IPS-15b (cell line): ENCODE measurements around the gene MPST.
"Not testable (repeated sequence)": the region's sequence is repeated elsewhere in the genome, so short reads cannot be mapped to it uniquely, and the experiment has no call there.

ENCODE experiments used
- H3K27me3 ChIP-seq: one replicate; pipeline ENCODE4 v1.6.1; 2013; ENCODE audit warnings: low read length; ENCODE audit not compliant: control insufficient read depth, insufficient read depth
- H3K36me3 ChIP-seq: one replicate; pipeline ENCODE4 v1.6.1; 2013; ENCODE audit warnings: low read length; ENCODE audit not compliant: control insufficient read depth, insufficient read depth
- H3K4me1 ChIP-seq: one replicate; pipeline ENCODE4 v1.6.1; 2013; ENCODE audit warnings: mild to moderate bottlenecking, low read length; ENCODE audit not compliant: control insufficient read depth, insufficient read depth
- H3K4me3 ChIP-seq: one replicate; pipeline ENCODE4 v1.5.1; 2013; ENCODE audit warnings: low read depth, low read length
- H3K9ac ChIP-seq: one replicate; pipeline ENCODE4 v1.6.1; 2013; ENCODE audit warnings: low read depth, mild to moderate bottlenecking, low read length
- H3K9me3 ChIP-seq: one replicate; pipeline ENCODE4 v1.6.1; 2013; ENCODE audit warnings: mild to moderate bottlenecking, low read length; ENCODE audit not compliant: control insufficient read depth, insufficient read depth

Gene MPST

DNA sequence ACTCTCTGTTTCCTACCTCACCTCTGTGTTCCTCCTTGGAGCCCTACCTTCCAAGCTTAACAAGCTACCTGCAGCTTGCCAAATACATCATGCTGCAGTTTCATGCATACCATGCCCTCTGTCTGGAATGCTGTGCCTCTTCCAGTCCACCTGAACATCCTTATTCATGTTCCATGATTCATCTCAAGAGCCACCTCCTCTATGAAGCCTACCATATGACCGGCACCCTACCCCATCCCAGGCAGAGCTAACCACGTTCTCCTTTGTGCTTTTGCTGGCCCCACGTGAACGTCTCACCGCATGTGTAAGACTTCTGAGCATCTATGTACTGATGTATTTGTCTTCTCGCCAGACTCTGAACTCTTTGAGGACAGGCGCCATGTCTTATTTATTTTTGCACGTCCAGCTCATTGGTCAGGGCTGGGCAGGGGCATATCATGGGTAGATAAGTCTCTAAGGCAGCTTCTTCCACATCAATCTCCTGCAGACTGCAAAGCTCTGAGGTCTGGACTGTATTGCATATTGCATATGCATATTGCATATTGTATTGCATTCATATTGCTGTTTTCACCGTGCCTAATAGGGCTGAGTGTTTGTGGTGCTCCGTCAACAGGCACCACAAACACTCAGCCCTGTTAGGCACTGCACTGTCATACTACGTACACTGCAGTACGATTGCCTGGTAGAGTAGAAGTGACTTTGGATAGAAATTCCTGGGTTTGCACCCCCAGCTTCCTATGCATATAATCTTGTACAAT, 31.3 kb upstream of the MPST start:
- H3K27me3 ChIP-seq: peaks cover 2% of the 10 kb centered on the region
- H3K4me3 ChIP-seq: no peak overlapping the region
- H3K36me3 ChIP-seq: no peaks in the 10 kb centered on the region
- H3K9me3 ChIP-seq: peaks cover 6% of the 10 kb centered on the region
- no peak overlapping the region for H3K9ac ChIP-seq
- no peaks in the 10 kb centered on the region for H3K4me1 ChIP-seq

DNA sequence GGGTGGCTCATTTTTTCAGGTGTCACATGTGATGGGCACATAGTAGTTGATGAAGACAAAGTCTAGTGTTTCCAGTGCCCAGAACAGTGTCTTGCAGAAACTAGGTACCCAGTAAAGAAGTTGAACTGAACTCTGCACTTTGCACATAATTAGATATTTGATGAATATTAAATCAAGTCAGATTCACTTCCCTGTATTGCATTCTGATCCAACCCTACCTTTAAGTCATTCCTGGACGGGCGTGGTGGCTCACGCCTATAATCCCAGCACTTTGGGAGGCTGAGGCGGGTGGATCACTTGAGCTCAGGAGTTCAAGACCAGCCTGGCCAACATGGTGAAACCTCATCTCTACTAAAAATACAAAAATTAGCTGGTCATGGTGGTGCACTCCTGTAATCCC, 30.5 kb upstream of the MPST start:
- H3K9me3 ChIP-seq, H3K4me3 ChIP-seq, H3K4me1 ChIP-seq, H3K27me3 ChIP-seq, H3K36me3 ChIP-seq, H3K9ac ChIP-seq: not testable (repeated sequence)

DNA sequence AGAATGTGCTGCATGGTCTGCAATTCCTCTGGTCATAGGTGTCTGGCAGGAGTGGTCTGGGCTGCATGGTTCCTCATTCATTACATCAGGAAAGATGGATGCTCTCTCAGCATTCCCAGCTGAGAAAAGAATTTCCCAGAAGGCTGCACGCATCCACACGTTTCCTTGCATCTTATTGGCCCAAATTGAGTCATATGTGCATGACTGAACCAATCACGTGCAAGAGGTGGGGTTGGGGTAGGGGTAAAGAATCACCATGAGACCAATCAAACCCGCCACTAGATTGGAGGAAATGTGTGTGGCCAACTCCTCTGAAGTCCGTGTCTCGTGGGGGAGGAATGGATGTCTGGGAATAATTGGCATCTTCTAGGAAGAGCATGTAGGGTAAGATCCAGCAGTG, 29.1 kb upstream of the MPST start:
- peaks cover 2% of the 10 kb centered on the region for H3K27me3 ChIP-seq
- H3K4me1 ChIP-seq: no peaks in the 10 kb centered on the region
- H3K9me3 ChIP-seq: peaks cover 6% of the 10 kb centered on the region
- H3K36me3 ChIP-seq: no peaks in the 10 kb centered on the region
- H3K9ac ChIP-seq: no peak overlapping the region
- H3K4me3 ChIP-seq: no peak overlapping the region

- H3K4me1 ChIP-seq: no peaks in the 10 kb centered on the region
- H3K4me3 ChIP-seq: no peak overlapping the region
- no peaks in the 10 kb centered on the region for H3K36me3 ChIP-seq
- H3K9ac ChIP-seq: no peak overlapping the region
- peaks cover 2% of the 10 kb centered on the region for H3K27me3 ChIP-seq
- H3K9me3 ChIP-seq: peaks cover 6% of the 10 kb centered on the region
Observed at GRCh38 chr22:36991206-36991605, 28.3 kb upstream of the MPST start.

DNA sequence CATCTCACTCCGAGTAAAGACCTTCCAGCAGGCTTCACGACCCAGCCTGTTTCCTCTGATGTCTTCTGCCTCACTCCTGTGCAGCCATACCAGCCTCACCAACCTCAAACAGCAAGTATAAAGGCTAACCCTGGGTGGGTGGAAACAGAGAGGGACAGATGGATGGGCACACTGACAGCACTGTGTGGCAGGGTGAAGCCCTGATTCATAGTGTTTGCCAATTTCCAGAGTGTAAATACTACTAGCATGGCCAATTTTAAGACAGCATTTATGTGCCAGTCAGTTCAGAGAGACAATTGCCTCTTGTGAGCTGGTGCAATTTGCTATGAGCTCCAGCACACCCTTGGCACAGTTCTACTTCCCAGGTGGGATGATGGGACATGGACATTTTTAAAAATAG, 21.8 kb upstream of the MPST start:
- Histone ChIP-seq H3K27me3 (no peaks in the 10 kb centered on the region), H3K9ac (no peak overlapping the region), H3K4me1 (no peaks in the 10 kb centered on the region), H3K9me3 (no peaks in the 10 kb centered on the region), H3K4me3 (no peak overlapping the region), H3K36me3 (no peaks in the 10 kb centered on the region)

DNA sequence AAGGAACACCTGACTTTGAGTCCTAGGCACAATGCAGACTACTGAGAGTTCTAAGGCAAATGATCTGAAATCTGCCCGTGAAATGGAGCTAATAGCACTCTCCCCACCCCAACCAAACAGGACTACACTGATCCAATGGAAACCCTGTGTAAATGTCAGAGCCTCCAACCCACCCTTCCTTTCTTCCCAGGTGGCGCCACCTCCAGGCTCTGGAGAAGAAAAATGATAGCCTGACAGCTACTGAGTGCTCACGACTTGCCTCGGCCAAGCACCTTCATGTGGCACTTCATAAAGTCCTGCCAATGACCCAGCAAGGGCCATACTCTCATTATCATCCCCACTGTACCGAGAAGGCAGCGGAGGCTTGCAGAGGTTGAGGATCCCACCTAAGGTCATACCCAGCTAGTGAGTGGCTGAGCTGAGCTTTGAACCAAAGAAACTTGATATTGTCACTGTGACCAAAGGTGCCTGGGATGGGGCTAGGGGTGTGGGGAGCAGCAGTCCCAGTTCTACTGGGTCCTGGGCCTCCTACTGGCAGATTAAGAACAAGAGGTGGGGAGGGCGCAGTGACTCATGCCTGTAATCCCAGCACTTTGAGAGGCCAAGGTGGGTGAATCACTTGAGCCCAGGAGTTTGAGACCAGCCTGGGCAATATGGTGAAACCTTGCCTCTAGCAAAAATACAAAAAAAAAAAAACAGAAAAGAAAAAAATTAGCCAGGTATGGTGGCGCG, 20.8 kb upstream of the MPST start:
- Histone ChIP-seq H3K4me1 (no peaks in the 10 kb centered on the region), H3K9ac (no peak overlapping the region), H3K27me3 (no peaks in the 10 kb centered on the region), H3K9me3 (no peaks in the 10 kb centered on the region), H3K4me3 (no peak overlapping the region), H3K36me3 (no peaks in the 10 kb centered on the region)

DNA sequence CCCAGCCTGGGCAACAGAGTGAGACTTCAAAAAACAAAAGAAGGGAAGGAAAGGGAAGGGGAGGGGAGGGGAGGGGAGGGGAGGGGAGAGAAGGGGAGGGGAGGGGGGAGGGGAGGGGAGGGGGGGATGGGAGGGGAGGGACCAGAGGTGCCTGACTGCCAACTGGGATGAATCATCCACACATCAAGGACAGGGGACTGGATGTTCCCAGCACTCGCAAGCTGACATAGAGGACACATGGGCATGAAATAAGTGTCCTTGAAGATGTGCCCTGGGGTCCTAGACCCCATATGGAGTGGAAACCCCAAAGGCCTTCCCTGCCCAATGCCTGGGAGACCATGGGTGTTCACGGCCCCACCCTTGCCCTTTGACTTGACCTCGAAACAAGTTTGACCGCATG, 20.1 kb upstream of the MPST start:
- H3K36me3 ChIP-seq: no peaks in the 10 kb centered on the region
- no peaks in the 10 kb centered on the region for H3K27me3 ChIP-seq
- H3K4me3 ChIP-seq: no peak overlapping the region

GRCh38 chr22:37000676-37001534, 18.6 kb upstream of the MPST start:
- Histone ChIP-seq H3K4me3 (no peak overlapping the region), H3K9me3 (no peaks in the 10 kb centered on the region), H3K4me1 (no peaks in the 10 kb centered on the region), H3K9ac (no peak overlapping the region), H3K36me3 (no peaks in the 10 kb centered on the region), H3K27me3 (no peaks in the 10 kb centered on the region)

More for the DNA sequence above, 20.1 kb upstream of the MPST start:
- no peaks in the 10 kb centered on the region for H3K9me3 ChIP-seq
- no peak overlapping the region for H3K9ac ChIP-seq
- H3K4me1 ChIP-seq: no peaks in the 10 kb centered on the region

DNA sequence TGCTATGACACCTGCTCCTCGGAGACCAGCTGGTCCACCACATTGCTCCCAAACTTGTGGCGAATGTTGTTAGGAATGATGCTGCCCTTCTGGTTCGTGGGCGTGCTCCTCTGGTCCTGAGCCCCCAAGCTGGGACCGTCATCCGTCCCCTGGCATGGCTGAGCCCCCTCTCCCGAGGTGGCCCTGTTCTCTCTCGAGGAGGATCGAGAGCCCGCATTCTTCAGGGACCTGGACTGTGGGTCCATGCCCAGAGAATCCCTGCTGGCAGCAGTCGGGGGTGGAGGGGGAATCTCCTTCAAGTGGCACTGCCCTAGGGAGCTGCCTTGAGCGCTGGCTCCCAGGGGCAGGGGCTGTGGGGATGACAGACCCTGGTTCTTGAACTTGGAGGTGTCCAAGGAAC, 17.7 kb upstream of the MPST start:
- no peaks in the 10 kb centered on the region for H3K9me3 ChIP-seq
- no peaks in the 10 kb centered on the region for H3K4me1 ChIP-seq

DNA sequence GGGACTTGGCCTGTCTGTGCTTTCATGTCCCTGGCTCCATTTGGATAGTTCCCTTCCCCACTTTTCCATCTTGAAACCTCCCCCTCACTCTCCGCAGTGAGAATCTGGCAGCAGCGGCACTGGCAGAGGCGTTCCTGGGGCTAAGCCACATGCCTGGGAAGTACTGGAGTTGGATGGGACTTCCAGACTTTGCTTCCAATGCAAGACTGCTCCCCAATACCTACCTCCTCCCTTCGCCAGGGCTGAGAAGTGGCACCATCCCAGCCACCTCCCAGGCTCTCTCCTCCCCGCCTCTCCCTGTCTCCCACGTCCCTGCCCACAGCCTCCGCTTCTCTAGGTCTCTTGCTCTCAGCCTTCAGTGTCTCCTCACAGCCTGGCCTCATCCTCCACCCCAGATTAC, 16.9 kb upstream of the MPST start:
- H3K4me1 ChIP-seq: no peaks in the 10 kb centered on the region
- H3K36me3 ChIP-seq: no peaks in the 10 kb centered on the region
- no peaks in the 10 kb centered on the region for H3K27me3 ChIP-seq

More for the DNA sequence above, 17.7 kb upstream of the MPST start:
- no peaks in the 10 kb centered on the region for H3K36me3 ChIP-seq
- H3K27me3 ChIP-seq: no peaks in the 10 kb centered on the region
- H3K9ac ChIP-seq: no peak overlapping the region
- no peak overlapping the region for H3K4me3 ChIP-seq

GRCh38 chr22:37007651-37008050, 11.9 kb upstream of the MPST start:
- no peaks in the 10 kb centered on the region for H3K9me3 ChIP-seq
- no peaks in the 10 kb centered on the region for H3K4me1 ChIP-seq
- no peak overlapping the region for H3K9ac ChIP-seq
- no peaks in the 10 kb centered on the region for H3K36me3 ChIP-seq
- H3K27me3 ChIP-seq: peaks cover 8% of the 10 kb centered on the region
- no peak overlapping the region for H3K4me3 ChIP-seq

More for the DNA sequence above, 16.9 kb upstream of the MPST start:
- Histone ChIP-seq H3K9me3 (no peaks in the 10 kb centered on the region), H3K9ac (no peak overlapping the region), H3K4me3 (no peak overlapping the region)
